Transverse colon (tissue), 4 donors: ENCODE measurements around the gene SLC7A14. TPM values are rescaled to one million over a fixed set of nuclear protein-coding genes. Genes with fewer than 3 reads are reported as not detected.

ENCODE experiments used
- DNase-seq: peaks from one replicate; pipeline ENCODE4 v3.0.0-alpha.2; 2019
- H3K27ac ChIP-seq, 4 donors: fragments of 200-600 bp; sonication (generic); 2 replicates each; pipeline ENCODE4 v1.5.1; 2016 to 2018; ENCODE audit warnings: inconsistent platforms in 4 of 4
- H3K27me3 ChIP-seq: fragments of 200-600 bp; sonication (generic); 2 replicates; pipeline ENCODE4 v1.5.1; 2017; ENCODE audit warnings: inconsistent platforms
- H3K36me3 ChIP-seq, 4 donors: fragments of 200-600 bp; sonication (generic); 2 replicates each; pipeline ENCODE4 v1.5.1; 2017 to 2019; ENCODE audit warnings: inconsistent platforms in 4 of 4
- H3K4me1 ChIP-seq, 4 donors: fragments of 200-600 bp; sonication (generic); 2 replicates each; pipeline ENCODE4 v1.5.1; 2017 to 2020; ENCODE audit warnings: inconsistent platforms in 4 of 4
- H3K4me3 ChIP-seq, 4 donors: fragments of 200-600 bp; sonication (generic); 1 replicate in 1 of 4; 2 replicates in 3 of 4; pipeline versions ENCODE4 v1.5.1 to v1.6.1; 2017 to 2019; ENCODE audit warnings: inconsistent platforms in 4 of 4
- H3K9me3 ChIP-seq, 2 donors: fragments of 200-600 bp; sonication (generic); 2 replicates each; pipeline ENCODE4 v1.5.1; 2017 to 2019; ENCODE audit warnings: inconsistent platforms in 2 of 2
- EP300 ChIP-seq: sonication (generic); formaldehyde crosslinking; IDR thresholded peaks from one replicate; pipeline ENCODE4 v1.6.1; 2017; ENCODE audit warnings: antibody characterized with exemption, low read depth
- POLR2A ChIP-seq: fragments of 450-650 bp; IDR thresholded peaks from one replicate; pipeline ENCODE4 v1.6.1; 2016; ENCODE audit warnings: antibody characterized with exemption, mild to moderate bottlenecking, moderate library complexity
- POLR2AphosphoS5 ChIP-seq, 3 donors: sonication (generic); formaldehyde crosslinking; IDR thresholded peaks; one replicate each; pipeline ENCODE4 v1.6.1; 2016; ENCODE audit warnings: antibody characterized with exemption in 3 of 3
- WGBS, 2 donors: methylation state at CpG; one replicate each; pipeline ENCODE4 v1.1.5; 2018; ENCODE audit warnings: low coverage in 1 of 2; 5-methylcytosine and 5-hydroxymethylcytosine counted together
- in situ Hi-C, 4 donors: fragments of 200-750 bp; cut with MboI; loops; one replicate each; pipeline versions ENCODE4 v1.15.0 to v1.15.1; 2017; ENCODE audit warnings: low sequenced_read_pairs in 3 of 4, low pct_ligation_motif_present in 1 of 4, low pct_unique_long_range_greater_than_20kb in 1 of 4
- intact Hi-C: fragments of 100-400 bp; cut with DNase I; formaldehyde crosslinking; loops from one replicate; pipeline ENCODE4 v1.15.1; 2023; ENCODE audit warnings: low total_unique reads
- total RNA-seq, 4 donors: library from RNA; depleted of rRNA; stranded (reverse); fragments of >200 nt; gene quantifications; one replicate each; pipeline ENCODE4 v1.1.0, GENCODE V29; 2016
- TF ChIP-seq, protein P1 (sequence below), 5 experiments: fragments of 200-600 bp in 3 of 5; fragments of 450-650 bp in 2 of 5; sonication (generic) in 3 of 5; IDR thresholded peaks; 1 replicate in 2 of 5; 2 replicates in 3 of 5; pipeline ENCODE4 v1.5.1; 2016 to 2017; ENCODE audit warnings: antibody characterized with exemption in 5 of 5, inconsistent platforms in 3 of 5, mild to moderate bottlenecking in 2 of 5, moderate library complexity in 1 of 5

The SLC7A14 gene
- total RNA-seq, 4 donors from 2014 or later: 0.48 to 0.80 (median 0.72) TPM

DNA sequence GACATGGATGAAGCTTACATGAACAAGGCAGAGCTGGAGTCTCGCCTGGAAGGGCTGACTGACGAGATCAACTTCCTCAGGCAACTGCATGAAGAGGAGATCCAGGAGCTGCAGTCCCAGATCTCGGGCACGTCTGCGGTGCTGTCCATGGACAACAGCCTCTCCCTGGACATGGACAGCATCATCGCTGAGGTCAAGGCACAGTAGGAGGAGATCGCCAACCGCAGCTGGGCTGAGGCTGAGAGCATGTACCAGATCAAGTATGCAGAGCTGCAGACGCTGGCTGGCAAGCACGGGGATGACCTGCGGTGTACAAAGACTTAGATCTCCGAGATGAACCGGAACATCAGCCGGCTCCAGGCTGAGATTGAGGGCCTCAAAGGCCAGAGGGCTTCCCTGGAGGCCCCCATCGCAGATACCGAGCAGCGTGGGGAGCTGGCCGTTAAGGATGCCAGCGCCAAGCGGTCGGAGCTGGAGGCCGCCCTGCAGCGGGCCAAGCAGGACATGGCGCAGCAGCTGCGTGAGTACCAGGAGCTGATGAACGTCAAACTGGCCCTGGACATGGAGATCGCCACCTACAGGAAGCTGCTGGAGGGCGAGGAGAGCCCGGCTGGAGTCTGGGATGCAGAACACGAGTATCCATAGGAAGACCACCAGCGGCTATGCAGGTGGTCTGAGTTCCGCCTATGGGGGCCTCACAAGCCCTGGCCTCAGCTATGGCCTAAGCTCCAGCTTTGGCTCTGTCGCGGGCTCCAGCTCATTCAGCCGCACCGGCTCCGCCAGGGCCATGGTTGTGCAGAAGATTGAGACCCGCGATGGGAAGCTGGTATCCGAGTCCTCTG, 89.6 kb downstream of the SLC7A14 start:
- Histone ChIP-seq H3K36me3 (no peaks in the 10 kb centered on the region), H3K9me3 (no peaks in the 10 kb centered on the region), H3K4me1 (no peaks in the 10 kb centered on the region), H3K27me3 (no peaks in the 10 kb centered on the region), H3K4me3 (no peak overlapping the region), H3K27ac (no peak overlapping the region)
- TF ChIP-seq POLR2AphosphoS5 (IDR thresholded peaks at IDR 0.05) (no peak), EP300 (no peak)
- in situ Hi-C loops: no loop called here
- no peak for DNase-seq
- whole genome bisulfite sequencing, 2 donors: 93 to 94% methylated on average over 8 to 40 of the region's 40 CpGs
- intact Hi-C loops: no loop called here

DNA sequence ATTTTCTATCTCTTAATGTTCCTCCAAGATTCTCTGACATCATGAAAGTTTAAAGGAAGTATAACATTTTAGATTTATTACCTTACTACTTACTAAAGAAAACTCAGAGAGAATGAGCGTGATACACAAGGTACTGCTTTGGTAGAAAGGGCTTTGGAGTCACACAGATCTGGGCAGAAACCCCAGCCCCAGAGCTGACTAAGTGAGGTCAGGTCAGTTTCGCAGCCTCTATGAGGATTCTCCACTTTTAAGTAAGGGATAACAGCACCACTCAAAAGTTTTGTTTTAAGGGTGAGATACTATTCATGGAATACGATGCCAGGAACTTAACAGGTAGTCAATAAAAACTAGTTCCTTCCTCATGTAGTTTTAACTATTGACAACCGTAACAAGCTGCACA, 91.1 kb downstream of the SLC7A14 start:
- H3K4me1 ChIP-seq: no peaks in the 10 kb centered on the region
- H3K4me3 ChIP-seq: no peak overlapping the region
- H3K36me3 ChIP-seq: no peaks in the 10 kb centered on the region
- 83 to 90% methylated on average over 4 of the region's 4 CpGs for WGBS, 2 donors
- no peak for DNase-seq
- H3K9me3 ChIP-seq: no peaks in the 10 kb centered on the region
- in situ Hi-C loops (no loop called here), intact Hi-C loops (no loop called here)
- TF ChIP-seq, protein P1, sequence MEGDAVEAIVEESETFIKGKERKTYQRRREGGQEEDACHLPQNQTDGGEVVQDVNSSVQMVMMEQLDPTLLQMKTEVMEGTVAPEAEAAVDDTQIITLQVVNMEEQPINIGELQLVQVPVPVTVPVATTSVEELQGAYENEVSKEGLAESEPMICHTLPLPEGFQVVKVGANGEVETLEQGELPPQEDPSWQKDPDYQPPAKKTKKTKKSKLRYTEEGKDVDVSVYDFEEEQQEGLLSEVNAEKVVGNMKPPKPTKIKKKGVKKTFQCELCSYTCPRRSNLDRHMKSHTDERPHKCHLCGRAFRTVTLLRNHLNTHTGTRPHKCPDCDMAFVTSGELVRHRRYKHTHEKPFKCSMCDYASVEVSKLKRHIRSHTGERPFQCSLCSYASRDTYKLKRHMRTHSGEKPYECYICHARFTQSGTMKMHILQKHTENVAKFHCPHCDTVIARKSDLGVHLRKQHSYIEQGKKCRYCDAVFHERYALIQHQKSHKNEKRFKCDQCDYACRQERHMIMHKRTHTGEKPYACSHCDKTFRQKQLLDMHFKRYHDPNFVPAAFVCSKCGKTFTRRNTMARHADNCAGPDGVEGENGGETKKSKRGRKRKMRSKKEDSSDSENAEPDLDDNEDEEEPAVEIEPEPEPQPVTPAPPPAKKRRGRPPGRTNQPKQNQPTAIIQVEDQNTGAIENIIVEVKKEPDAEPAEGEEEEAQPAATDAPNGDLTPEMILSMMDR (IDR thresholded peaks at IDR 0.05): no peak
- TF ChIP-seq POLR2AphosphoS5 (IDR thresholded peaks at IDR 0.05) (no peak), POLR2A (no peak), EP300 (no peak)
- H3K27ac ChIP-seq: no peak overlapping the region
- no peaks in the 10 kb centered on the region for H3K27me3 ChIP-seq

DNA sequence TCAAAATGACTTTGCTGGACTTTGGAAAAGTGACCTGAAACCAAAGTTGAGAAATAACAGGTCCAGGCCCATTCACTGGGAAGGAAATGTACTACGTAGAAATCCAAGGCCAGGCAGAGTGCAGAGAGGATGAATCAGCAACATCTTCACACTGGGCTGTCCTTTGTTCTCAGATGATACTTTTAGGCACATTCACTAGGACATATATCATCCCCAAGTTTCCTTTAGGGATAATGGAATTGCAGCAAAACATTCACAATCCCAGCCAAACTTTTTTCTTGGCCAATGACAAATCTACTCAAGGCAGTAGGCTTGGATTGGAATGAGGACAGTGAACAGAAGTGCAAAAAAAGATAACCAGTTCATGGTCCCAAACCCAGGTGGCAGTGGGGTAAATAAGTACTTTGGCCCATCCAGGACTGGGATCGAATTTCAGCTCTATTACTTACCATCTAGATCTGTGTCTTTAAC, 92.1 kb downstream of the SLC7A14 start:
- no peak overlapping the region for H3K27ac ChIP-seq
- intact Hi-C loops (no loop called here), in situ Hi-C loops (no loop called here)
- H3K27me3 ChIP-seq: no peaks in the 10 kb centered on the region
- no peak overlapping the region for H3K4me3 ChIP-seq
- H3K36me3 ChIP-seq: no peaks in the 10 kb centered on the region
- H3K4me1 ChIP-seq: no peaks in the 10 kb centered on the region
- no peak for DNase-seq
- no peaks in the 10 kb centered on the region for H3K9me3 ChIP-seq
- TF ChIP-seq, protein P1 (IDR thresholded peaks at IDR 0.05): no peak
- peak in 1 of 3 donors; percentile 28 for TF ChIP-seq POLR2AphosphoS5 (IDR thresholded peaks at IDR 0.05)
- 76 to 79% methylated on average over 2 of the region's 2 CpGs for WGBS, 2 donors

DNA sequence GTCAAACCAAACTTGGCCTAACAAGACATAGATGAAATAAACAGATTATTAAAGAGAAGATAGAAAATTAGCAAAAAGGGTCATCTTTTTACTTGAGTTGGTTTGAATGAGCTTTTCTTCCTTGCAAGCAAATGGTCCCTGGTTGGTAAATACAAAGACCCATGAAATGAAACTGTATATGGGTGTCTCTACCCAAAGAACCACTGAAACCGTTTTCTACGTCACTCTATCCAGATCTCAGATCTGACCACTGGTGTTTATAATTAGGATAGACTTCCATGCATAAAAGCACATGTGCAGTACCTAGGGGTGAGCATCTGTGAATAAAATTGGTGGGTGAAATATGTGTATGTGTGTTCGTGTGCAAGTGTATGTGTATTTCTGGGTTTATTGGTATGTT, 94.0 kb downstream of the SLC7A14 start:
- intact Hi-C loops (no loop called here), in situ Hi-C loops (no loop called here)
- Histone ChIP-seq H3K4me1 (no peaks in the 10 kb centered on the region), H3K27me3 (no peaks in the 10 kb centered on the region), H3K27ac (no peak overlapping the region), H3K4me3 (no peak overlapping the region), H3K9me3 (no peaks in the 10 kb centered on the region), H3K36me3 (no peaks in the 10 kb centered on the region)
- TF ChIP-seq, protein P1 (IDR thresholded peaks at IDR 0.05): no peak
- TF ChIP-seq EP300: no peak
- DNase-seq: no peak
- 83 to 85% methylated on average over 3 of the region's 3 CpGs for WGBS, 2 donors
